B cell (primary cell): ENCODE results near the gene FAM217A.

Source experiments
- CTCF ChIP-seq: fragments of 200-600 bp; IDR thresholded peaks from one replicate; pipeline ENCODE4 v1.8.0; 2022; ENCODE audit warnings: antibody characterized with exemption, mild to moderate bottlenecking
- EZH2 ChIP-seq: IDR thresholded peaks from 2 replicates; pipeline ENCODE4 v1.6.1; 2012; ENCODE audit warnings: borderline replicate concordance, low read depth, mild to moderate bottlenecking, moderate library complexity, low read length; ENCODE audit not compliant: insufficient read depth, poor library complexity, severe bottlenecking

DNA sequence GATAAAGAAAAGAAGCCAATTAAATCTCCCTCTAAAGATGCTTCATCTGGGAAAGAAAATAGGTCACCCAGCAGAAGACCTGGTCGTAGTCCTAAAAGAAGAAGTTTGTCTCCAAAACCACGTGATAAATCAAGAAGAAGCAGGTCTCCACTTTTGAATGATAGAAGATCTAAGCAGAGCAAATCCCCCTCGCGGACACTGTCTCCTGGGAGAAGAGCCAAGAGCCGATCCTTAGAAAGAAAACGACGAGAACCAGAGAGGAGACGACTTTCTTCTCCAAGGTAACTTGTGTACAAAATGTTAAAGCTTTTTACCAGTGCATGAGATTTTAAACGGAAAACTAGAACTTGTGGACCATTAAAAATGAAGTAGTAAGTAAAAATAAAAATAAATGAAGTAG, 46.5 kb downstream of the FAM217A start:
- no peak for TF ChIP-seq CTCF
- TF ChIP-seq EZH2: no peak
